Mucosa of descending colon (tissue), 3 donors: ENCODE data around the gene FMNL1. TPM values are rescaled to one million over a fixed set of nuclear protein-coding genes. Genes with fewer than 3 reads are reported as not detected.

ENCODE experiments used
- ATAC-seq: fragments of 200-7000 bp; cut with Tn5 transposase; one replicate; pipeline ENCODE4 v1.9.1; 2020; ENCODE audit warnings: mild to moderate bottlenecking, moderate library complexity
- DNase-seq, 3 donors: peaks; one replicate each; pipeline ENCODE4 v3.0.0-alpha.2; 2020
- H3K36me3 ChIP-seq: fragments of 200-600 bp; one replicate; pipeline ENCODE4 v1.8.0; 2021; ENCODE audit warnings: low read depth, mild to moderate bottlenecking
- H3K4me1 ChIP-seq: fragments of 200-600 bp; one replicate; pipeline ENCODE4 v1.8.0; 2021; ENCODE audit warnings: low read depth, mild to moderate bottlenecking
- H3K4me3 ChIP-seq: fragments of 200-600 bp; one replicate; pipeline ENCODE4 v1.8.0; 2021; ENCODE audit warnings: mild to moderate bottlenecking
- H3K9me3 ChIP-seq: fragments of 200-600 bp; one replicate; pipeline ENCODE4 v1.8.0; 2021; ENCODE audit warnings: mild to moderate bottlenecking
- intact Hi-C, 2 donors: fragments of 100-400 bp; cut with DNase I in 1 of 2; cut with micrococcal nuclease in 1 of 2; formaldehyde crosslinking; loops; one replicate each; pipeline versions ENCODE4 v1.11.0 to v1.11.1; 2022; cut with DNase I, micrococcal nuclease
- total RNA-seq, 3 donors: library from RNA; stranded (reverse); fragmentation: NEBNext Ultra II Directional in 2 of 3; extraction: Animal tissue kit (Norgen Biotek cat#: 25700) in 2 of 3; gene quantifications; one replicate each; pipeline versions ENCODE4 v1.2.1 to v1.2.4, GENCODE V29; 2021 to 2023
- TF ChIP-seq, protein P1 (sequence below): fragments of 200-600 bp; IDR thresholded peaks from one replicate; pipeline ENCODE4 v1.8.0; 2022; ENCODE audit warnings: antibody characterized with exemption, mild to moderate bottlenecking
- donor health status: DM: no; HTN: no; CAD: no; lungs with moderate emphysema.
- donor health status: DM: no; HTN: no; CAD: no.
- donor health status: DM: no; HTN: yes; CAD: no.

FMNL1 gene
- total RNA-seq, 3 donors from 2014 or later = 7.4 to 18.1 (median 17.3) TPM

DNA sequence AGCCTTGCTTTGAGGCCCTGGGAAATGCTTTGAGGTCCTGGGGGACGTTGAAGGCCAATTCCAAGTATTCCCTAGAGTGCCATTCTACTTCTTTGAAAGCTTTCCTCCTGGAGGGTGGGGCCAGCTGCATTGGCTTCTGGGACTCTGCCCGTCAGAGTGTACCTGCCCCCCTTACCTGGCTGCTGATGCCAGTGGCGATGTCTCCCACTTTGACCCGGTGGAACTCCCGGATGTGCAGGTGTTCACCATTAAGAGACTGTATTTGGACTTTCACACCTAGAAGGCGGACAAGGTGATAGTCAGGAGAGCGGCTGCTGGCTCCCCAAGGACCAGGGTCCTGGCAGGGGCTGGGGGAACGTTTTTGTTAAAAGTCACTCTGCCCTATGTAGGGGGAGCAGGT is 43.3 kb downstream of the FMNL1 start:
- no peak for DNase-seq
- TF ChIP-seq, protein P1, sequence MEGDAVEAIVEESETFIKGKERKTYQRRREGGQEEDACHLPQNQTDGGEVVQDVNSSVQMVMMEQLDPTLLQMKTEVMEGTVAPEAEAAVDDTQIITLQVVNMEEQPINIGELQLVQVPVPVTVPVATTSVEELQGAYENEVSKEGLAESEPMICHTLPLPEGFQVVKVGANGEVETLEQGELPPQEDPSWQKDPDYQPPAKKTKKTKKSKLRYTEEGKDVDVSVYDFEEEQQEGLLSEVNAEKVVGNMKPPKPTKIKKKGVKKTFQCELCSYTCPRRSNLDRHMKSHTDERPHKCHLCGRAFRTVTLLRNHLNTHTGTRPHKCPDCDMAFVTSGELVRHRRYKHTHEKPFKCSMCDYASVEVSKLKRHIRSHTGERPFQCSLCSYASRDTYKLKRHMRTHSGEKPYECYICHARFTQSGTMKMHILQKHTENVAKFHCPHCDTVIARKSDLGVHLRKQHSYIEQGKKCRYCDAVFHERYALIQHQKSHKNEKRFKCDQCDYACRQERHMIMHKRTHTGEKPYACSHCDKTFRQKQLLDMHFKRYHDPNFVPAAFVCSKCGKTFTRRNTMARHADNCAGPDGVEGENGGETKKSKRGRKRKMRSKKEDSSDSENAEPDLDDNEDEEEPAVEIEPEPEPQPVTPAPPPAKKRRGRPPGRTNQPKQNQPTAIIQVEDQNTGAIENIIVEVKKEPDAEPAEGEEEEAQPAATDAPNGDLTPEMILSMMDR = no peak
- no peaks in the 10 kb centered on the region for H3K9me3 ChIP-seq
- H3K4me1 ChIP-seq = peaks cover 24% of the 10 kb centered on the region
- intact Hi-C loops = no loop called here
- no peak for ATAC-seq
- H3K36me3 ChIP-seq = peaks cover 4% of the 10 kb centered on the region
- H3K4me3 ChIP-seq = no peak overlapping the region

- peaks cover 12% of the 10 kb centered on the region for H3K36me3 ChIP-seq
- TF ChIP-seq, protein P1 = no peak
- intact Hi-C loops = no loop called here
- no peaks in the 10 kb centered on the region for H3K9me3 ChIP-seq
- peaks cover 24% of the 10 kb centered on the region for H3K4me1 ChIP-seq
- peak in 2 of 3 donors; percentile 72 to 75 for DNase-seq
- peak; percentile 83 for ATAC-seq
- H3K4me3 ChIP-seq = no peak overlapping the region
Measured at GRCh38 chr17:45265821-45266220, 44.1 kb downstream of the FMNL1 start.

GRCh38 chr17:45266372-45266926 is 44.8 kb downstream of the FMNL1 start:
- H3K9me3 ChIP-seq = no peaks in the 10 kb centered on the region
- peaks cover 14% of the 10 kb centered on the region for H3K36me3 ChIP-seq
- H3K4me1 ChIP-seq = peaks cover 24% of the 10 kb centered on the region
- no peak overlapping the region for H3K4me3 ChIP-seq
- intact Hi-C loops = no loop called here
- DNase-seq = no peak
- TF ChIP-seq, protein P1 = no peak
- no peak for ATAC-seq

DNA sequence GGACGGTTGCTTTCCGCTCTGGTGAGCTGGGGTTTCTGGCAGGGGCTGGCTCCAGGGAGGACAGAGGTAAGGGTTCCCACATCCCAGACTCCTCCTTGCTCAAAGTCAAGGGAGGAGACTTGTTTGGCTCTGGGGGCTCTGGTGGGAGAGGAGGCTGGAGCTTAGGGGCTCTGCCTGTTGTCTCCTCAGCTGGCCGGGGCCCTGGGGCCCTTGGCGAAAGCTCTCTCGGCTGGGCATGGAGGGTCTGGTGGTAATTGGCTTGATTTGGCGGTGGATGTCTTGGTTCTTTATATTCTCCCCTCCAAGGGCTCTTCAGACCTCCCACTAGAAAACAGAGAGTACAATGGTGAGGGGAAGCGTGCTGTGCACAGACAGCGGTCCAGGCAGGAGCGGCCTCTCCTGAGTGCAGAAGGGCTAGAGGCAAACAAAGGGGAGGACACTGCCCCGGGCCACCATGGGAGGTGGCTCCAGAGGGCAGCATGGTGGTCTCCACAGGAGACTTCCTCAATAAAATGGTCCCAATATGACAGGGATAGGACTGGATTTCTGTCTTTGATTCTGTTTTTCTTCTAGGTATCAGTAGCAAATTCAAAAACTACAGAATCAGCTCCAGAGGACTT is 45.9 kb downstream of the FMNL1 start:
- intact Hi-C loops = no loop called here
- TF ChIP-seq, protein P1 = no peak
- peaks cover 14% of the 10 kb centered on the region for H3K36me3 ChIP-seq
- ATAC-seq (no peak), DNase-seq (no peak)
- H3K9me3 ChIP-seq = no peaks in the 10 kb centered on the region
- H3K4me3 ChIP-seq = no peak overlapping the region
- peaks cover 17% of the 10 kb centered on the region for H3K4me1 ChIP-seq

- ATAC-seq (no peak), DNase-seq (no peak)
- intact Hi-C loops = no loop called here
- TF ChIP-seq, protein P1 = no peak
- H3K4me1 ChIP-seq = peaks cover 14% of the 10 kb centered on the region
- no peak overlapping the region for H3K4me3 ChIP-seq
- H3K9me3 ChIP-seq = no peaks in the 10 kb centered on the region
- H3K36me3 ChIP-seq = peaks cover 20% of the 10 kb centered on the region
Measured at GRCh38 chr17:45269912-45270311, 48.2 kb downstream of the FMNL1 start.
